ENCODE measurements around the gene BCAT1.

GRCh38 chr12:24955853-24956252, 7.0 kb upstream of the BCAT1 start:
- TF ChIP-seq, protein P1, sequence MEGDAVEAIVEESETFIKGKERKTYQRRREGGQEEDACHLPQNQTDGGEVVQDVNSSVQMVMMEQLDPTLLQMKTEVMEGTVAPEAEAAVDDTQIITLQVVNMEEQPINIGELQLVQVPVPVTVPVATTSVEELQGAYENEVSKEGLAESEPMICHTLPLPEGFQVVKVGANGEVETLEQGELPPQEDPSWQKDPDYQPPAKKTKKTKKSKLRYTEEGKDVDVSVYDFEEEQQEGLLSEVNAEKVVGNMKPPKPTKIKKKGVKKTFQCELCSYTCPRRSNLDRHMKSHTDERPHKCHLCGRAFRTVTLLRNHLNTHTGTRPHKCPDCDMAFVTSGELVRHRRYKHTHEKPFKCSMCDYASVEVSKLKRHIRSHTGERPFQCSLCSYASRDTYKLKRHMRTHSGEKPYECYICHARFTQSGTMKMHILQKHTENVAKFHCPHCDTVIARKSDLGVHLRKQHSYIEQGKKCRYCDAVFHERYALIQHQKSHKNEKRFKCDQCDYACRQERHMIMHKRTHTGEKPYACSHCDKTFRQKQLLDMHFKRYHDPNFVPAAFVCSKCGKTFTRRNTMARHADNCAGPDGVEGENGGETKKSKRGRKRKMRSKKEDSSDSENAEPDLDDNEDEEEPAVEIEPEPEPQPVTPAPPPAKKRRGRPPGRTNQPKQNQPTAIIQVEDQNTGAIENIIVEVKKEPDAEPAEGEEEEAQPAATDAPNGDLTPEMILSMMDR (IDR thresholded peaks at IDR 0.05): no peak
- TF ChIP-seq EZH2 (IDR thresholded peaks at IDR 0.05; ENCODE audit: borderline replicate concordance, insufficient read depth, low read depth, low read length, poor library complexity, severe bottlenecking): no peak

Data from B cell (primary cell).